NCI-H2227 (cell line): ENCODE measurements around the gene BPIFB4.

Experiments
- DNase-seq: peaks from one replicate; lab custom pipeline; 2025; ENCODE audit not compliant: unreplicated experiment; lab: John Stamatoyannopoulos, UW

The BPIFB4 gene

GRCh38 chr20:33061658-33062028 lies 17.8 kb upstream of the BPIFB4 start:
- DNase-seq = no peak

- no peak for DNase-seq
Measured at GRCh38 chr20:33062105-33062824, 17.2 kb upstream of the BPIFB4 start.

GRCh38 chr20:33062825-33063149 lies 16.7 kb upstream of the BPIFB4 start:
- DNase-seq = no peak

GRCh38 chr20:33063271-33063670 lies 16.2 kb upstream of the BPIFB4 start:
- DNase-seq = no peak

GRCh38 chr20:33064572-33065287 lies 14.7 kb upstream of the BPIFB4 start:
- DNase-seq = no peak

GRCh38 chr20:33065785-33066184 lies 13.7 kb upstream of the BPIFB4 start:
- no peak for DNase-seq

GRCh38 chr20:33067806-33068205 lies 11.6 kb upstream of the BPIFB4 start:
- no peak for DNase-seq

GRCh38 chr20:33068251-33068939 lies 11.0 kb upstream of the BPIFB4 start:
- no peak for DNase-seq

- no peak for DNase-seq
Measured at GRCh38 chr20:33069673-33070072, 9.8 kb upstream of the BPIFB4 start.

- DNase-seq = no peak
Measured at GRCh38 chr20:33070111-33071053, 9.1 kb upstream of the BPIFB4 start.

GRCh38 chr20:33071198-33071597 lies 8.2 kb upstream of the BPIFB4 start:
- no peak for DNase-seq

- no peak for DNase-seq
Measured at GRCh38 chr20:33072362-33072761, 7.1 kb upstream of the BPIFB4 start.

GRCh38 chr20:33072813-33073212 lies 6.6 kb upstream of the BPIFB4 start:
- no peak for DNase-seq

GRCh38 chr20:33074675-33075074 lies 4.8 kb upstream of the BPIFB4 start:
- no peak for DNase-seq

- no peak for DNase-seq
Measured at GRCh38 chr20:33075281-33075680, 4.2 kb upstream of the BPIFB4 start.

- DNase-seq = no peak
Measured at GRCh38 chr20:33076662-33077372, 2.6 kb upstream of the BPIFB4 start.

GRCh38 chr20:33081411-33082154 lies 2.1 kb downstream of the BPIFB4 start:
- no peak for DNase-seq

- DNase-seq = no peak
Measured at GRCh38 chr20:33082546-33082945, 3.1 kb downstream of the BPIFB4 start.

GRCh38 chr20:33083544-33084340 lies 4.3 kb downstream of the BPIFB4 start:
- no peak for DNase-seq
